ENCODE results near the gene DNMT3A.

GRCh38 chr2:25237764-25238163, 104.0 kb downstream of the DNMT3A start:
- TF ChIP-seq, protein P1, sequence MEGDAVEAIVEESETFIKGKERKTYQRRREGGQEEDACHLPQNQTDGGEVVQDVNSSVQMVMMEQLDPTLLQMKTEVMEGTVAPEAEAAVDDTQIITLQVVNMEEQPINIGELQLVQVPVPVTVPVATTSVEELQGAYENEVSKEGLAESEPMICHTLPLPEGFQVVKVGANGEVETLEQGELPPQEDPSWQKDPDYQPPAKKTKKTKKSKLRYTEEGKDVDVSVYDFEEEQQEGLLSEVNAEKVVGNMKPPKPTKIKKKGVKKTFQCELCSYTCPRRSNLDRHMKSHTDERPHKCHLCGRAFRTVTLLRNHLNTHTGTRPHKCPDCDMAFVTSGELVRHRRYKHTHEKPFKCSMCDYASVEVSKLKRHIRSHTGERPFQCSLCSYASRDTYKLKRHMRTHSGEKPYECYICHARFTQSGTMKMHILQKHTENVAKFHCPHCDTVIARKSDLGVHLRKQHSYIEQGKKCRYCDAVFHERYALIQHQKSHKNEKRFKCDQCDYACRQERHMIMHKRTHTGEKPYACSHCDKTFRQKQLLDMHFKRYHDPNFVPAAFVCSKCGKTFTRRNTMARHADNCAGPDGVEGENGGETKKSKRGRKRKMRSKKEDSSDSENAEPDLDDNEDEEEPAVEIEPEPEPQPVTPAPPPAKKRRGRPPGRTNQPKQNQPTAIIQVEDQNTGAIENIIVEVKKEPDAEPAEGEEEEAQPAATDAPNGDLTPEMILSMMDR (IDR thresholded peaks at IDR 0.05): no peak
- TF ChIP-seq POLR2A (IDR thresholded peaks at IDR 0.05): no peak

All from stomach (tissue), 4 donors.